ENCODE measurements around the gene NDUFS8.

GRCh38 chr11:67996622-67997474 is 33.6 kb upstream of the NDUFS8 start:
- TF ChIP-seq CTCF (conservative IDR thresholded peaks at IDR 0.05; ENCODE audit: low read depth, low read length) (no peak), POLR2A (IDR thresholded peaks at IDR 0.05; ENCODE audit: low read depth, low read length) (no peak), FOS (IDR thresholded peaks at IDR 0.05; ENCODE audit: low read depth, low read length) (no peak), MXI1 (IDR thresholded peaks at IDR 0.05; ENCODE audit: borderline replicate concordance, low read depth, low read length) (no peak), BHLHE40 (IDR thresholded peaks at IDR 0.05; ENCODE audit: low read depth, low read length) (no peak), MAZ (IDR thresholded peaks at IDR 0.05; ENCODE audit: borderline replicate concordance, low read depth, low read length) (no peak), NFE2L2 (IDR thresholded peaks at IDR 0.05; ENCODE audit: low read depth, low read length) (no peak), USF2 (IDR thresholded peaks at IDR 0.05; ENCODE audit: low read depth, low read length) (peak; percentile 80)
